Skeletal muscle satellite cell (primary cell): Measurements from ENCODE around the gene NSMCE4A.
"Not testable (repeated sequence)": the region's sequence is repeated elsewhere in the genome, so short reads cannot be mapped to it uniquely, and the experiment has no call there.

Experiments used
- H3K27me3 ChIP-seq: 2 replicates; pipeline ENCODE4 v1.7.0; 2013; ENCODE audit warnings: low read length; ENCODE audit not compliant: control insufficient read depth, insufficient read depth
- H3K36me3 ChIP-seq: 2 replicates; pipeline ENCODE4 v1.7.0; 2013; ENCODE audit warnings: mild to moderate bottlenecking, control low read depth, low read length; ENCODE audit not compliant: insufficient read depth
- H3K4me1 ChIP-seq: 2 replicates; pipeline ENCODE4 v1.7.0; 2013; ENCODE audit warnings: low read length; ENCODE audit not compliant: control insufficient read depth, insufficient read depth
- H3K4me2 ChIP-seq: 2 replicates; pipeline ENCODE4 v1.7.0; 2013; ENCODE audit warnings: mild to moderate bottlenecking, low read length
- H3K4me3 ChIP-seq: 2 replicates; pipeline ENCODE4 v1.7.0; 2013; ENCODE audit warnings: low read length
- H3K9ac ChIP-seq: 2 replicates; pipeline ENCODE4 v1.7.0; 2013; ENCODE audit warnings: mild to moderate bottlenecking, low read depth, low read length, moderate library complexity
- H3K9me3 ChIP-seq: replicated peaks from 2 replicates; pipeline ENCODE4 v1.7.0; 2013; ENCODE audit warnings: mild to moderate bottlenecking, control low read depth, low read length

The NSMCE4A gene

DNA sequence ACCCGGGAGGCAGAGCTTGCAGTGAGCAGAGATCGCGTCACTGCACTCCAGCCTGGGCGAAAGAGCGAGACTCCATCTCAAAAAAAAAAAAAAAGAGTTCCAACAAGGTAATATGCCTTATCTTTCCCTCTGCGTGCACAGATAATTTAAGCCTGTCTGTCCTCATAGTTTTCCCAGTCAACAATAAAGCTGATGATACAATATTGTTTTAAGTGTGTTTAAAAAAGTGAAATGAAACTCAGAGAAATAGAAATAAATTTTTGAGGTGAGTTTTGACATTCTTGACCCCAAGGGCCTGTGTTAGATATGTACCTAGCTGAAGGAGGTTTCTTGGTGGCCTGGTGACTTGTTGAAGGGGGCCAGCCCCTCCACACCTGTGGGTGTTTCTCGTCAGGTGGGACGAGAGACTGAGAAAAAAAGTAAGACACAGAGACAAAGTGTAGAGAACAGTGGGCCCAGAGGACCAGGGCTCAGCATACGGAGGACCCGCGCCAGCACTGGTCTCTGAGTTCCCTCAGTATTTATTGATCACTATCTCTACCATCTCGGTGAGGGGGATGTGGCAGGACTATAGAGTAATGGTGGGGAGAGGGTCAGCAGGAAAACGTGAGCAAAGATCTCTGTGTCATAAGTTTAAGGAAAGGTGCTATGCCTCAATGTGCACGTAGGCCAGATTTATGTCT is 45.3 kb downstream of the NSMCE4A start:
- H3K9me3 ChIP-seq, H3K27me3 ChIP-seq, H3K4me2 ChIP-seq, H3K4me3 ChIP-seq, H3K36me3 ChIP-seq, H3K4me1 ChIP-seq, H3K9ac ChIP-seq: not testable (repeated sequence)

- peaks cover 3% of the 10 kb centered on the region for H3K36me3 ChIP-seq
- H3K27me3 ChIP-seq = no peaks in the 10 kb centered on the region
- H3K4me2 ChIP-seq = peak overlapping the region; percentile 86
- H3K4me1 ChIP-seq = peaks cover 6% of the 10 kb centered on the region
- peak overlapping the region; percentile 98 for H3K9ac ChIP-seq
- peak overlapping the region; percentile 92 for H3K4me3 ChIP-seq
- no peaks in the 10 kb centered on the region for H3K9me3 ChIP-seq
These were observed 46.5 kb downstream of the NSMCE4A start for GRCh38 chr10:121928528-121928884.

- Histone ChIP-seq H3K4me3 (peak within 1 kb of the TSS; percentile 92), H3K9ac (peak within 1 kb of the TSS; percentile 98), H3K4me2 (peak within 1 kb of the TSS; percentile 86), H3K36me3 (peaks cover 8% of the 10 kb centered on the region), H3K4me1 (peaks cover 6% of the 10 kb centered on the region), H3K9me3 (no peaks in the 10 kb centered on the region), H3K27me3 (no peaks in the 10 kb centered on the region)
These were observed 47.0 kb downstream of the NSMCE4A start, which contains the start of gene ATE1 for GRCh38 chr10:121927841-121928527. TSS of gene ATE1 (minus strand) at chr10:121928031. CDS start at chr10:121927949, 82 bp downstream.

DNA sequence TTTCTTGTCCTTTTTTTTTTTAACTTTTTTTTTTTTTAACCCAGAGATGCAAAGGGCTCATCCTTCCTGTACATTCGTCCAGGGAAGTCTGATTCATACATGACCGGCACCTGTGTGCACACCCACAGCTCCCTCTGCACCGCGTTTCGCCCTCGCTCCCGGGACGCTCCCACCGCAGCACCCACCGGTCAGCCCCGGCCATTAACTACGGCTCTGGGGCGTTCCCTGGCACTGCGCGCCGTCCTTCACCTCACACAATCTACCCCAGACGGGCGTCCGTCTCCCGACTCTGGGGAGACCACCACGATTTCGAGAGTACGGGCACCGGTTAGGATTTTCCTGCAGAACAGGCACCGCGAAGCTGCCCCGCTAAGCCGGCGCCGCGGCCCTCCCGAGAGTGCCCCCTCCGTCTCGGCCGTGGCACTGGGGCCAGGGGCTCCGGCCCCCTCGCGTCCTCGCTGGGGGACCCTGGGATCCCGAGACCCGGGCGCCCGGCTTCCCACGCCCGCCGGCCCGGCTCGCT is 47.6 kb downstream of the NSMCE4A start:
- peaks cover 6% of the 10 kb centered on the region for H3K4me1 ChIP-seq
- H3K4me3 ChIP-seq = peak overlapping the region; percentile 92
- no peaks in the 10 kb centered on the region for H3K27me3 ChIP-seq
- peaks cover 10% of the 10 kb centered on the region for H3K36me3 ChIP-seq
- peak overlapping the region; percentile 86 for H3K4me2 ChIP-seq
- H3K9ac ChIP-seq = peak overlapping the region; percentile 98
- no peaks in the 10 kb centered on the region for H3K9me3 ChIP-seq

DNA sequence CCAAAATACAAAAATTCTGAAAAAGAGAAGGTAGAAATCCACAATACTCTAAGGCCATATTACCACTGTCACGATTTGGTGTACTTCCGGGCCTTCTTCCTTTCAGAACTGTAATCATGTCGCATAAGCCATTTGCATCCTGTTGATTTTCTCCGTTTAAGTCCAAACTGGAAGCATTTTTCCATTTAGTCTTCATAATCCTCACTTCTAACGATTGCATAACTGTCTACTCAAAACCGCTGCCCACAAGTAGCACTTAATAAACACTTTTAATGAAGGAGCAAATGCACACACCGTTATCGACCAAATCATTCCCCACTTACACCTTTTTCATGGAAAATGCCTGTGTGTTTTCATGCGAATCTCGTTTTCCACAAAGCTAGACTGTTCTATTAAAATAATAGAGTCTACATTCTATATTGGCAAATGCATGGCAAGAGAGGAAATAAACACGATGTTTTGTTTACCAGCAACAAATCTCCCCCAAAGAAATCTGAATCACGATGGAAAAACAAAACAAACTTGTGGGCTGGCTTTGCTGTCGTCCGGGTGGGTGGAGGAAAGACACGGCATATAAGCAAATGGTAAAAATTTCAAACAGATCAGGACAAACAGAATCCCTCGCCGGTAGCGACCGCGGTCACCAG is 48.2 kb downstream of the NSMCE4A start:
- Histone ChIP-seq H3K9ac (peak overlapping the region; percentile 98), H3K4me2 (peak overlapping the region; percentile 86), H3K4me3 (peak overlapping the region; percentile 92), H3K36me3 (peaks cover 14% of the 10 kb centered on the region), H3K27me3 (no peaks in the 10 kb centered on the region), H3K4me1 (peaks cover 6% of the 10 kb centered on the region), H3K9me3 (no peaks in the 10 kb centered on the region)

DNA sequence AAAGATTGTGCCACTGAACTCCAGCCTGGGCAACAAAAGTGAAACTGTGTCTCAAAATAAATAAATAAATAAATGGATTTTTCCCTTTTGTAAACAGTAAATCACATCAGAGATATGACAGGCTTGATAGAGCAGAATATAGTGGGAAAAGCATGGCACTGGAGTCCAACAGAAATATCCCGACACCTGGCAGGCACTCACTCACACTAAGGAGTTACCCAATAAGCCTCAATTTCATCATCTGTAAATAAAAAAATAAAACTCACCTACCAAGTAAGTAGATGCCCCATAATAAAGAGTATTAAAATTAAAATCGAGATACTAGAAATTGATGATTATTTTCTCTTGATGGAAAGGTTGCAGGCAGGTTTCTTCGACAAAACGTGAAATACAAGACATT is 48.9 kb downstream of the NSMCE4A start:
- H3K4me3 ChIP-seq = peak overlapping the region; percentile 92
- no peaks in the 10 kb centered on the region for H3K9me3 ChIP-seq

GRCh38 chr10:121921238-121921931 is 53.6 kb downstream of the NSMCE4A start:
- Histone ChIP-seq H3K9me3 (no peaks in the 10 kb centered on the region), H3K4me2 (no peak overlapping the region), H3K4me3 (no peak overlapping the region), H3K27me3 (no peaks in the 10 kb centered on the region), H3K9ac (no peak overlapping the region), H3K4me1 (peaks cover 4% of the 10 kb centered on the region), H3K36me3 (peaks cover 32% of the 10 kb centered on the region)

More for the DNA sequence above, 48.9 kb downstream of the NSMCE4A start:
- Histone ChIP-seq H3K27me3 (no peaks in the 10 kb centered on the region), H3K4me2 (peak overlapping the region; percentile 86), H3K36me3 (peaks cover 17% of the 10 kb centered on the region), H3K9ac (peak overlapping the region; percentile 98), H3K4me1 (peaks cover 6% of the 10 kb centered on the region)

DNA sequence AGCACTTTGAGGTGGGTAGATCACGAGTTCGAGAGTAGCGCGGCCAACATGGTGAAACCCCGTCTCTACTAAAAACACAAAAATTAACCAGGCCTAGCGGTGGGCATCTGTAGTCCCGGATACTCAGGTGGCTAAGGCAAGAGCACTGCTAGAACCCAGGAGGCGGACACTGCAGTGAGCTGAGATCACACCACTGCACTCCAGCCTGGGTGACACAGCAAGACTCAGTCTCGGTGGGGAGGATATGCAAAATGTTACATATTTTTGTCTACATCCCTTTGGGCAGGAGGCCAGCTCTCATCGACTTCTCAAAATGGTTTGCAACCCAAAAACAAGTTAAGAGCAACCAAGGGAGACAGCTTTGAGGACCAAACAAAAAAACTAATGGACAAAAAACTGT is 55.4 kb downstream of the NSMCE4A start:
- Histone ChIP-seq H3K4me3 (no peak overlapping the region), H3K27me3 (no peaks in the 10 kb centered on the region), H3K9ac (no peak overlapping the region), H3K36me3 (peaks cover 32% of the 10 kb centered on the region), H3K4me1 (no peaks in the 10 kb centered on the region), H3K9me3 (no peaks in the 10 kb centered on the region), H3K4me2 (no peak overlapping the region)

GRCh38 chr10:121918800-121919199 is 56.2 kb downstream of the NSMCE4A start:
- H3K9me3 ChIP-seq, H3K27me3 ChIP-seq, H3K4me1 ChIP-seq, H3K4me2 ChIP-seq, H3K9ac ChIP-seq, H3K4me3 ChIP-seq: not testable (repeated sequence)
- H3K36me3 ChIP-seq = peaks cover 32% of the 10 kb centered on the region

DNA sequence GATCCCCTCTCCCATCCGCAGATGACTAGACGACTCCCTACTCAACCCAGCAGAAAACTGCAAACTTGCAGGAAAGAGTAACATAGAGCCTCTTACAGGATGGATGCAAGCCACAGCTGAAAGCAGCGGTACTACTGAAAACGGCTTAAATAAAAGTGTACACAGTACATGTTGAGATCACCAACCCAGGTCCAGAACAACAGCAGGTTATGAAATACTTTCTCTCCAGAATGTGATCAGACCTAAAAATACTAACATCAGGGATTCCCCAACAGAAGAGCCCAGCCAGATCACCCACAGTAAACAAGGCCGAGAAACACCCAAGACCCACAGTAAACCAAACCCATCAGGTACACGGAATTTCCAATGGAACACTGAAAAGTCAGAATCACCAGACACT is 60.4 kb downstream of the NSMCE4A start:
- no peak overlapping the region for H3K9ac ChIP-seq
- no peaks in the 10 kb centered on the region for H3K27me3 ChIP-seq
- H3K4me1 ChIP-seq = peaks cover 10% of the 10 kb centered on the region
- no peak overlapping the region for H3K4me2 ChIP-seq
- no peak overlapping the region for H3K4me3 ChIP-seq
- H3K9me3 ChIP-seq = no peaks in the 10 kb centered on the region
- peaks cover 16% of the 10 kb centered on the region for H3K36me3 ChIP-seq

DNA sequence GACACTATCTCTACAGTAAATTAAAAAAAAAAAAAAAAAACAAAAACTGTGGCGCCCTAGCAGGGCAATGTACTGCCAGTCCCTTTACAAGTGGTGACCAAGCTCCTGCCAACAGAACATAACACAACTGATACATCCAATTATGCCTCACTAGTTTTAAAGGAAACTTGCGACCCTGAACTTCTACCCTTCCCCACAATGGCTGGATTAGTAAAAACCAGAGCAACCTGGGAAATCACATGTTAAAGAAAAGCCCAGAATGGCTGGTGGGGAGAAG is 63.7 kb downstream of the NSMCE4A start:
- Histone ChIP-seq H3K27me3 (no peaks in the 10 kb centered on the region), H3K4me2 (no peak overlapping the region), H3K4me1 (peaks cover 10% of the 10 kb centered on the region), H3K36me3 (peaks cover 10% of the 10 kb centered on the region), H3K9me3 (no peaks in the 10 kb centered on the region), H3K9ac (no peak overlapping the region), H3K4me3 (no peak overlapping the region)
